GM19238 (cell line): ENCODE results near the gene ANKRD28.

Experiments
- DNase-seq: peaks from one replicate; pipeline ENCODE4 v3.0.0; 2011; ENCODE audit warnings: low spot score; ENCODE audit not compliant: insufficient read length

The ANKRD28 gene

DNA sequence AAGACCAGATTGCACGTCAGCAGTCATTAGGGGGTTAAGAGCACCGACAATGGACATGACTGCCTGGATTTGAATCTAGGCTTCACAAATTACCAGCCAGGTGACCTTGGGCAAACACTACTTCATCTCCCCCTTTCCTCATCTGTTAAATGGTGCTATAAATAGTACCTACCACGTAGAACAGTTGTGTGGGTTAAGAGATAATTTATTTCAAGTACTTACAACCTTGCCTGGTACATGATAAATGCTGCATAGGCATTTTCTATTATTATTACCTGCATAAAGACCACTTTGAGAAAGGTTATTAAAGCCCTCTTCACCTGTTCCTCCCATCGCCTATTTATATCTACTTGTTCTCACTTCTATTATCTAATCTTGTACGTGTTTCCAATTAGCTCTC, 131.5 kb downstream of the ANKRD28 start:
- DNase-seq: no peak

DNA sequence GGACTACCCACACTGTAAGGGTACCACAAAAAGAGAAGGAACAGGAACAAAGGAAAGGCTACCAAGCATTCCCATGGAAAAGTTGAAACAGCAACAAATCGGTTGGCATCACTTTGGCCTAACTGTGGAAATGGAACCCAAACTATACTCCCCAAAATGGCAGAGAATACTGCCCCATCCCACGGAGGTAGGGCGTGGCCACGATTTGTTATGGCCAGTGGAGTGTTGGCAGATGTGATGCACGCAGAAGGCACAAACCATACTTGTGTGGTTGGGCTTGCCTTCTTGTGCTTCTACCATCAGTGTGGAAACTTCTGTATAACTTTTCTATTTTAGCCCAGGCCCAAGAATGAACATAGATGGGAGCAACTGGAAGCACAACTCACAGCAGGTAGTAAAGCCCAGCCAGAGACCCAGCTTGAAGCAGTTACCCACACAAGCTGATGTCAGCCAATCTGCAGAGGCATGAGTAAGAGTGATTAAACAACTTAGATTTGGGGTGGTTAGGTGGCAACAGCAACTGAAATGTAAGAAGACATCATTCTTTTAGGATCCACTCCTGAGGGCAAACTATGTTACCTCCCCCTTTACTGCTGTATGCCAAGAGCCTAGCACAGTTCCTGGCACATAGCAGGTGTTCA, 132.1 kb downstream of the ANKRD28 start:
- DNase-seq: no peak

DNA sequence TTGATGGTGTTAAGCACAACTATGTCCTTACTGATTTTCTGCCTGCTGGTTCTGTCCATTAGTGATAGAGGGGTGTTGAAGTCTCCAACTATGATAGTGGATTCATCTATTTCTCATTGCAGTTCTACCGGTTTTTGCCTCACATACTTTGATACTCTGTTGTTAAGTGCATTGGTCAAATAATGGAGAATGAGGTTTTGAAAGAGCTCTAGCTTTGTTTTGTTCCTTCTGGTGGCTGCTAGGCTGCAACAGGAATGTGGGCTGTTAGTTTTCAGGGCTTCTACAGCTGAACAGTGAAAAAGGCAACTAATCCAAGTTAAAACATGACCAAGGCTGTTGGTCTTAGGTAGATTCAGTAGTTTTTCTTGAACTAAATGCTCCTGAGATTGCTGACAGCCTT, 133.6 kb downstream of the ANKRD28 start:
- no peak for DNase-seq

DNA sequence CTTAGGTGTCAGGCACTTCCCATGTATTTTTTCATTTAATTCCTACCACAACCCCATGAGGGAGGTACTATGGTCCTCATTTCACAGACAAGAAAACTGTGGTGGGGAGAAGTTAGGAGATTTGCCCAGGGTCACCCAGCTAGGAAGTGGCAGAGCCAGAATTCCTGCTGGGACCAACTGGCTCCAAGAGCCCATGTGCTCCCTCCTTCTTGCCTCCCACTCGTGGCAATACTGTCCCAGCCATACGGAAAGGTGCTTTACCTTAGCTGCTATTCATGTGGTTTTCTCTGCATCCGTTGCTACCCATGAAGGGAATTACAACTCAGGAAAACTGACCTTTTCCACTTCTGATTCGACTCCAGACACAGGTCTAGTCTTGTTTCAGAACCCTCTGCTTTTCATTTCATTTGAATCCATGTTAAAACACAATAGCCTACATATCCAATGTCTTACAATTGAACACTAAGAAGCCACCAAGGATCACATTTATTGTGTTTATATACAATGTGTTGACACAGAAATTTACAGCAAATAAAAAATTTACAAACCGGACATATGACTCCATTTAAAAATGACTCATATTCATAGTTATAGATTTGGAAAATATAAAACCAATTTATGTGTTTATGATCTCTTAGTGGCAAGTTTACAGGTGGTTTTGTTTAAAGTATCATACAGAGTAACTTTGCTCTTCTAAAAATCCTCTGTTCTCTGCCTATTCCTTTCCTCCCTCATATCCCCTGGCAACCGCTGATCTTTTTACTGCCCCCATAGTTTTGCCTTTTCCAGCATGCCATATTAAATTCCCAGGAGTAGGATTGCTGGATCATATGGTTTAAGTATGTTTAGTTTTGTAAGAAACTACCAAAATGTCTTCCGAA, 137.5 kb downstream of the ANKRD28 start:
- DNase-seq: no peak

DNA sequence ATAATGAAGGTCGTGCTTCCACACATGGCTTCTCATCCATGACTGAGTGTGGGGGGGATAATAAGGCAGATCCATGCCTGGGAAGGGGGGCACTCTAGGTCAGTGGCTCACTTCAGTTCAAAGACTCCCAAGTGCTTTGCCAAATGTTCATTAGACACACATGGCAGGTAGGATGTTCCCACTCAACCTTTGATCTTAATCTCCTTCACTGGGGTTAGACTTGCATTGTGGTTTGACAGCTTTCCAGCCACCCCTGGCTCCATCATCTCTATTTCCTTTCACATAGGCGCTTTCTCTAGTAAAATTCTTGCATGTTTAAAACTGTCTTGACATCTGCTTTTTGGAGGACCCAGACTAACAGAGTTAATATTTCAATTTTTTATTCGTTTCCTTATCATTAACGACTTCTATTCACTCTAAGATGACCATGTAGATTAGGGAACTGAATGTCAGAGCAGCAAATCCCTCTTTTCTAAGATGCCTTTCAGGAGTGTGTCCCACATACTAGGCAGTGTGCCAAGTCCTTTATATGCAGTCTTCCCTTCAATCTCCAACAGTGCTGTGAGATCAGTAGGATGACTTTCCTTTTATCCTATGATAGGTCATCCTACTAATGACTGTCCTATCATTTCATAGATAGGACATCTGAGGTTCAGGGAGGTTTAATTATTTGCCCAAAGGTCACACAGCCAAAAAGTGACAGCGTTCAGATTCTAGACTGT, 138.4 kb downstream of the ANKRD28 start:
- no peak for DNase-seq

DNA sequence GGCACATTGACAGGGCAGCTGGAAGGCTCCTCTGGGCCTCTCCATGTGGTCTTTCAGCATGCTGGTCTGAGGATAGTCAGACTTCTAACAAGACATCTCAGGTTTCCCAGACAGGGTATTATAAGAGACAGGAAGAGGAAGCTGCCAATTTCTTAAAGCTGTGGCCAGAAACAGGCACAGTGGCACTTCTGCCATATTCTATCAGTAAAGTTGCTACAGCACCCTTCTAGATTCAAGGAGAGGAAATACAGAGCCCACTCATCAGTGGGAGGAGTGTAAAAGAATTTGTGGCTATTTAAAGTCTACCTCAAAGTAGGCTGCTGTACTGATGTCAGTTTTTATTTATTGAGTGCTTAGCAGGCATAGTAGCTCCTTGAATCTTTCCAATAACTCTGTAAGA, 140.8 kb downstream of the ANKRD28 start:
- DNase-seq: no peak

DNA sequence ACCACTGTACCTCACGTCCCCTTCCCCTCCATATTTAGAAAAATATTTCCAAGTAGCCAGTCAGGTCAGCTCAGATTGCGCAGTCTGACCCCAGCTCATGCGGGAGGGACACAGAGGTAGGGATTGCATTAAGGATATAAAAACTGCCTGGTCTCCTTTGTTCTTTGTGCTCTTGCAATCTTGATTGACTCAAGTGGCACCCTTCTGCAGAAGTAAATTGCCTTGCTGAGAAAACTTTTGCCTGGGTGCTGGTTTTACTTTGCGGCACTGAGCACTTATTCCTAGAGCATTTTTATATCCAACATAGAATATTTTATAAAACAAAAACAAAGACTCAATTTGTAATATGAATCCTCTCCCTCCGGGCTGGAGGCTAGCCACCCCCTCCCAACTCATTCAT, 141.4 kb downstream of the ANKRD28 start:
- no peak for DNase-seq

DNA sequence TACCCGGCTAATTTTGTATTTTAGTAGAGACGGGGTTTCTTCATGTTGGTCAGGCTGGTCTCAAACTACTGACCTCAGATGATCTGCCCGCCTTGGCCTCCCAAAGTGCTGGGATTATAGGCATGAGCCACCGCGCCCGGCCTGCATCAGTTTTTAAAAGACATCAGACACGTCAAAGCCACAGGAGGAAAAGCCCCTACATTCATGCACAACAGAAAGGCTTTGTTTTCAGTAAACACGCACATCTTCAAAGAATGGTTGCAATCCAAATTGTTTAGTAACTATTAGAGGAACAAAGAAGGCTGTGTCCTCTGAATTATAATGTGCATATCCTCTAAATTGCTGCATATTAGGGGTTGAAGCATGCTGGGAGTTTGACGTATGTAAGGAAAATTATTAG, 142.9 kb downstream of the ANKRD28 start:
- no peak for DNase-seq

DNA sequence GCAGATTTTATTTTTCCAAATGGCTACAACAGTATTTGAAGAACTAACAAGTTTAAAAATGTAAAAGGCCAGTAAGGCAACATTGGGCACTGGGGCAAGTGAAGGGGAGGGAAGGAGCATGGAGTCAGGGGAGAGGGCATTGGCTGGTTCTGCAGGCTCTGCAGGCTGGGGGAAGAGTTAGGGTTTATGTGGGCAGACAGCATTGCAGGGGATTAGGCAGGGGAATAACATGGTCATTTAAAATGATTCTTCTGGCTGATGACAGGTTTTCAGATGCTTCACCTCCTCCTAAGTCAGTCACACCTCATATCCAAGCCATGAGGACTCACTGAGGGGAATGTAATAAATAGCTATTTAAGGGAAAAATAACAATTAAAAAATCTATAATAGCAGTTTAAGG, 143.7 kb downstream of the ANKRD28 start:
- no peak for DNase-seq

DNA sequence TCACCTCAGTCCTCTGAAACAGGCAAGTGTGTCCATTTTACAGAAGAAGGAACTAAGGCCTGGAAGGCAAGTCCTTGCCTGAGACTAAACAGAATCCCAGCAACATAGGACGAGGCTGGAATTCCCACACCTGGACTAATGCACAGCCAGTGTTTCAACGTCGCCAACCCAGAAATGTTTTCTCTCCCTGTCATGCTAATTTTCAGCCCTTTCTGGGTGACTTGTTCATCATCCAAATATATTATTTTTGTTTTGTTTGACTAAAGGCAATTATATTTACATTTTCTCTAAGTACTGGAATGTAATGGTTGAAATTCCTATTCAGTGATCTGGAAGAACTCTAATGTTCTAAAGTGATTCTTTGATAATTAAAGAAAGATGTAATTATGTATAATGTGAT, 144.5 kb downstream of the ANKRD28 start:
- DNase-seq: no peak

DNA sequence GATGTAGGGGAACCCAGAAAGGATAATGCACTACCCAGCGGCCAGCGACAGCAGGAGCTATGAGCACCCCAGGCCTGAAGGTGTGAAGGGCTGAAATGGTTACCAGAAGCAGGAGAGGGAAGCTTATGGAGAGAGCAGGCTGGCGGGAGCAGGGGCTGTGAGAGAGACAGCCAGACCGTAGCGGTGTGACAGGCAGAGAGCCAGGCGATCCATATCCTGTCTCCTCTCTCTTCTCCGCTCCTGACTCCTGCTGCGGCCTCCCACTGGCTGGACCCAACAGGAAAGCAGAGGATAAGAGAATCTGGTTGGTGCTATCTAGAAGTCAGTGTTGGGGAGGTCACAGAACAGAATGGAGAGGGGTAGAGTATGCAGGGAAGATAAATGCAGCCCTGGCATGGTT, 146.4 kb downstream of the ANKRD28 start:
- no peak for DNase-seq

DNA sequence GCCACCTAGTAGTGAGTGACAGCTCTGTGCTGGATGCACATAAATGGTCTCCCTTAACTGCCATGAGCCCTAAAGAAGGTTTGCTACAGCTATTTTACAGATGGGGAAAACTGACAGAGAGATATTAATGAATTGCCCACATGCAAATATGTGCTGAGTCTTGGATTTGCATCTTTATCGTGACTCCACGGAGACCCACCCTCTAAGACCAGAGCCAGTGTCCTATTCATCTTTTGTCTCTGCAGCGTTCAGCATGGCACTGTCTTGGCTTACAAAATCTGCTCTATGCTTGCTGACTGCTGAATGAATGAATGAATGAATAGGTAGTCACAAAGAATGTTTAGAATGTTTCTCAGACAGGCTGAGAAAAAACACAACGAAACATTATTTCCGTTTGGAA, 147.9 kb downstream of the ANKRD28 start:
- no peak for DNase-seq

DNA sequence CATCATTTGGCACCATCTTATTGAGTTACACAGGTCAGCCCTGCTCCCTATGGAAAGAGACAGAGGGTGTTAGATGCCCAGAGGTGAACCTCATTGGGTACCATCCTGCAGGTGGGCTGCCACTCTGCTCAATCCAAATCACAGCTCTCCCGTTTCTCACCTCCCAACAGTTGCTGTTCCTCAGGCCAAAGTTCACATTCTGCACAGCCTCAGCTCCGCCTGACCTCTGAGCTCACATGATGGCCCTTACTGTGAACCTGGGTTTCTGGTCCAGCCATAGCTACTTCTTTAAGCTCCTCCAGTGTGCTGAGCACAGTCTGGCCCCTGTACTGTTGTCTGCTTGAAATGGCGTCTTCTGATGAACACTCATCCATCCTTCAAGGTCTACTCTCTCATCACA, 148.4 kb downstream of the ANKRD28 start:
- DNase-seq: no peak

DNA sequence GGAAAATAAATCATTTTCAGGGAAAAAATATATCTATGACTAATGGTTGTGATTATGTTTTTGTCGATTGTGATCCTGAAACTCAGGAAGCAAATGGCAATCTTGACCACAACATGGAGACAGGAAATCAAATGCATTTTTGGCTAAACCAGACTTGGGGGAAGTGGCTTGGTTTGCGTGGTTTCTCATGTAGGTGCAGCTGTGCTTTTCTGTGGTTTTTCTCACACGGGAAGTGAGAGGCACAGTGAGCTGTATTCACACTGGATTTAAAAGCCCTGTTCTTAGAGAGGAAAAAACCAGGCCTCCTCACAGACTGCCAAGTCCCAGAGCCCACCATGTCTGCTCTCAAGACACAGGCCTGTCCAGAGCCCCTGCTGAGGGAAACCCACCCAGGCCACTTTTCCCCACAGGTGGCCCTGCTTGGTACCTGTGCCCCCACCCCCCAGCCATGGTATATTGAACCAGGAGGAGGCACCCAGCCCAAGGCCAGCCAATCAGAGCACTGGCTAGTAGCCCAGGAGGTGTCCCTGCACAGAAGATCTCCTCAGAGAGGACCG, 150.1 kb downstream of the ANKRD28 start:
- DNase-seq: peak; percentile 53

DNA sequence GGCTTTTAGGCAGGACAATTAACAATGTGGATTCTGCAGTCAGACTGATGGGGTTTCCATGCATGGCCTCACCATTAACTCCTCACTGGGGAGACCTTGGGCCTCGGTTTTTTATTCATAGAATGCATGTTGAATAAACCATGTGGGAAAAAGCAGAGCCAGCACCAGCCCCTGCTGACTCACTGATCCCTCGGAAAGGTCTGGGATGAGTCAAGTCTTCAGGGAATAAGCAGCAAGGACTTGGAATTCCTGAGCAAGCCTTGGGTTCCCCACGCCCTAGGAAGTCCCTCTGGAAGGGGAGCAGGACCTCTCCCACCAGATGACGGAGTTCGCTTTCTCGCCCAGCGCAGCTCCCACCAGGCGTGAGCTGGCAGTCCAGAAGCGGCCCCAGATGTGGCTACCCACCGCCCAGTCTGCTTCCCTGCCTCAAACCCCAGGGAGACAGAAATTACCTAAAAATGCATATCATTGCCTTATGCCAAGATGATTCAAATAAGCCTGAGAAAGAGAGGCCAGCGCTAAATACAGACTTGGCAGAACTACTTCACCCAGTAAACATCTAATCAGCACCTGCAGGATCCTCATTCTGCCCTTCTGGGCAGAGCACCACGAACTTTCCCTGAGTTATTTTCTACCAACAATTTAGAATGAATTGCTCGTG, 150.8 kb downstream of the ANKRD28 start:
- no peak for DNase-seq

DNA sequence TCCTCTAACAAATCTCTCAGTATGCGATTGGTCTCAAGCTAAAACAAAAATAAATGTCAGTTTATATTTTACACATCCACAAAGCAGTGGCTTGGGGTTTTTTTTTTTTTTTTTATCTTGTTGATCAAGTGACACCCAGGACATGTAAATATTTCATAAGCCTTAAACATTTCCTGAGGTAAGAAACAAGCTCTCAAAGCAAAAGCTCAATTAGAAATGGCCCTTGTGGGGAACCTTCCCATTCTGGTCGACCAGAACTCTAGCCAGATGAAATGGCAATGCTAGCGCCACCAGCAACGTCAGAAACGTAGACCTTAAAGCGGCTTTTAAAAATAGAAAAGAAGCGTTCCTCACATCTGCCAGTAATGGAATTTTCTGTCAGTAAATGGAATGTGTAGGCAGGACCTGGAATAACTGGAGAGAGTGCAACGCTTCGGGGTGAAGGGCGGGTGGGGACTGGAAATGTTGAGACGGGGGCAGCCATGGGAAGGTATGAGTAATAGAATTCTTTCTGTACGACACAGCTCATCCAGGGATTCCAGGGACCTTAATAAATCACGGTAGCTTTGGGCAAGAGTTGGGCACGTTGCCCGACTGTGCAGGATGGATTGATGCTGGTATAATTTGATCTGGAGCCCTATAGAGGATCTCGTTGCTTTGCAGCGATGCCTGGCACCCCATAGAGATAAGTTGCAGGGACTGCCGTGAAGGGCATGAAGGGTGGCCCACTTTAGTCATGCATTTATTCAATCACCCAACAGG, 151.9 kb downstream of the ANKRD28 start:
- no peak for DNase-seq

DNA sequence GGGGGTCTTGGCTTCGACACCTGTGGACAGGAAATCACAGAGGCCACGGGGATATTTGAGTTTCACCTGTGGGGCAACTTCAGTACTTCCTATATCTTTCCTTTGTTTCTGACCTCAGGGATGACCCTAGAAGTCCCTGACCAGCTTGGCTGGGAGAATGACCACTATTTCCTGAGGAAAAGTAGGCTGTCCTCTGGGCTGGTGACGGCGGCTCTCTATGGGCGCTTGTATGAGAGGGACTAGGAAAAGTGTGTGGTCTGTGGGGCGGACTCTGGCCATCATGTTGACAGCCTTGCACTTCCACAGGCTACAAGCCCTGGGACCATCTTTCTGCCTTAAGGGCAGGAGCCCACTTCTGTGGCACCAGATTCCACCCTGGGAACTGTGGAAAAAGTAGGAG, 152.5 kb downstream of the ANKRD28 start:
- DNase-seq: no peak

DNA sequence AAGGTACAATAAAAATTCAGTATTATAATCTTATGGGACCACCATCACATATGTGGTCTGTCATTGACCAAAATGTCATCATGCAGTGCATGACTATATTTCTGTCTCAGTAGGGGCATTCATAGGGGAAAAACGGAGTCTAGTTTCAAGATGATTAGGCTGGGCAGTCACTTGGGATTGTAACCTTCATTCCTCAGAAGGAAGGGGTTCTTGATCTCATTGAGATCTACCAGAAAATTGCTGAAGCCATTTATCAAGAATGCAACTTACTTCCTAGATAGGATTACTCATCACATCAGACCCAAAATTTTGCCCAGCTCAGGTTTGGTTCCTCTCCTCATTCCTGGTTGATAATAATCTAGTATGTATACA, 158.9 kb downstream of the ANKRD28 start:
- no peak for DNase-seq

DNA sequence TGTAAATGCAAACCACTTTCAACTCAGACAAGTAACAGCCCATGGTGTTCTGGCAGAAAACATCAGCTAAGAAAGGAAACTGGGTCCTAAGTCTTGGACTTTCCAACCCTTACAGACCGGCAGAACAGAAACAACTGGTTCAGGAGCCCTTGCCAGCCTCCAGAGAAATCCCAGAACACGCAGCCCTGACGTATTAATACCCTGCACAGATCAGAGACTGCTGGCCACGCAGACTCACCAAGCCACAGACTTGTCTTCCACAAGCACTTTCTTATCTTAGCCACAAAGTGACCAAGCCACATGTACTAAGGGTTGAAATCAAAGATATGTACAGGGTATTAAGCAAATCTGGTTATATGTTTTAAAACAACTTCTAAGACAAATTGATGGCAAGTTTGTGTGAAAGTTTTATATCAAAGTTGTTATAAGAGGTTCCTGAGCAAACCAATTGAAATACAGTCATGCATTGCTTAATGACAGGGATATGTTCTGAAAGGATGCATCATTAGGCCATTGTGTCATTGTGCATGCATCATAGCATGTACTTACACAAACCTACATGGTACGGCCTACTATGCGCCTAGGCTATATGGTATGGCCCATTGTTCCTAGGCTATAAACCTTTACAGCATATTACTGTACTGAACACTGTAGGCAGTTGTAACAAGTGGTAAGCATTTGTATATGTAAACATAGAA, 159.4 kb downstream of the ANKRD28 start:
- no peak for DNase-seq
